Left lung (tissue), 10 donors: Measurements from ENCODE around the gene MKLN1. TPM values are rescaled to one million over a fixed set of nuclear protein-coding genes. Genes with fewer than 3 reads are reported as not detected.
A peak's percentile ranks its signal among the peaks of the same experiment; 100 is the strongest.

Experiments
- ATAC-seq: fragments of 200-7000 bp; cut with Tn5 transposase; one replicate; pipeline ENCODE4 v1.9.1; 2020; ENCODE audit warnings: moderate library complexity
- DNase-seq, 4 donors: peaks; one replicate each; pipeline ENCODE4 v3.0.0-alpha.2; 2013 to 2020
- H3K27ac ChIP-seq, 2 donors: fragments of 200-600 bp; sonication (generic) in 1 of 2; one replicate each; pipeline versions ENCODE4 v1.5.0 to v1.8.0; 2020 to 2021
- H3K27me3 ChIP-seq, 2 donors: fragments of 200-600 bp; sonication (generic) in 1 of 2; one replicate each; pipeline versions ENCODE4 v1.5.0 to v1.8.0; 2020 to 2021
- H3K36me3 ChIP-seq, 2 donors: fragments of 200-600 bp; sonication (generic) in 1 of 2; one replicate each; pipeline versions ENCODE4 v1.5.0 to v1.8.0; 2020 to 2021
- H3K4me1 ChIP-seq, 2 donors: fragments of 200-600 bp; one replicate each; pipeline ENCODE4 v1.8.0; 2021
- H3K4me3 ChIP-seq, 2 donors: fragments of 200-600 bp; sonication (generic) in 1 of 2; one replicate each; pipeline versions ENCODE4 v1.5.0 to v1.8.0; 2020 to 2021; ENCODE audit warnings: mild to moderate bottlenecking in 1 of 2
- H3K9me3 ChIP-seq, 2 donors: fragments of 200-600 bp; sonication (generic) in 1 of 2; one replicate each; pipeline versions ENCODE4 v1.5.0 to v1.8.0; 2020 to 2021
- intact Hi-C, 2 donors: fragments of 100-400 bp; cut with DNase I; formaldehyde crosslinking; loops; one replicate each; pipeline versions ENCODE4 v1.11.2 to v1.14.2; 2022
- polyA plus RNA-seq, 6 donors: library from polyadenylated mRNA; unstranded; fragments of 120-200 nt; gene quantifications; one replicate each; pipeline ENCODE4 v1.2.1, GENCODE V29; 2013; ENCODE audit not compliant: insufficient read length in 6 of 6
- total RNA-seq, 2 donors: library from RNA; stranded (reverse); fragmentation: NEBNext Ultra II Directional; extraction: Animal tissue kit (Norgen Biotek cat#: 25700); gene quantifications; one replicate each; pipeline ENCODE4 v1.2.1, GENCODE V29; 2021
- TF ChIP-seq, protein P1 (sequence below), 2 donors: fragments of 200-600 bp; sonication (generic) in 1 of 2; IDR thresholded peaks; one replicate each; pipeline versions ENCODE4 v1.5.0 to v1.8.0; 2021; ENCODE audit warnings: antibody characterized with exemption in 2 of 2
- donor health status: DM: no; HTN: yes; CAD: no.
- donor health status: DM: no; HTN: no; CAD: no.

MKLN1 gene
- total and polyA plus RNA-seq, 8 donors, result 38.7 to 49.0 (median 44.5) TPM

DNA sequence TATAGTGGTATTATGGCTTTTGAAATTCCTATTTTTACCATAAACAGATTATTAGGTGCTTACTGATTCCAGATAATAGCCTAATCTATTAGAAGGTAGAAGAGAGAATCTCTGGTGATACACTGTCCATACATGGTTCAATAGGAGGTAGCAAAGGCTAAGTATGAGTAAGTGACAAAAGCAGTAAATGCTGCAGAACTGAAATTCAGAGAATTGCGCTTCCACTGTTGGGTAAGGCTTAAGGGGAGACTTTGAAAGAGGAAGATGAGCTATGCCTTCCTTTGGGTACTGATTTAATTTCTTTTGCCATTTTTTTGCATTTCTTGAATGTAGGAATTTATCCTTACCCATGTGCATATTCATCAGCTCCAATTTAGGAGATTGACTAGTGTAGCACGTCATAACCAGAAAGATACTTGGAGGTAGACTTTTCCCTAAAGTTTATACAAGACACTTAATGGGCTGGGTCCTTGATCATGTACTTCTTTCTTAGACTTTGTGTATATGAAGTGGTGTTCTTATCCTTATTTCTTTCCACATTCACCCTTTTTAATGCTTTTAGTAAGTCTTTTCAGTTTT lies 15.3 kb downstream of the MKLN1 start:
- Histone ChIP-seq H3K9me3 (peaks cover 0 to 6% of the 10 kb centered on the region in 2 donors), H3K4me1 (peaks cover 0 to 30% of the 10 kb centered on the region in 2 donors), H3K27ac (no peak overlapping the region), H3K27me3 (no peaks in the 10 kb centered on the region), H3K36me3 (no peaks in the 10 kb centered on the region), H3K4me3 (no peak overlapping the region)
- ATAC-seq, result peak; percentile 30
- TF ChIP-seq, protein P1, sequence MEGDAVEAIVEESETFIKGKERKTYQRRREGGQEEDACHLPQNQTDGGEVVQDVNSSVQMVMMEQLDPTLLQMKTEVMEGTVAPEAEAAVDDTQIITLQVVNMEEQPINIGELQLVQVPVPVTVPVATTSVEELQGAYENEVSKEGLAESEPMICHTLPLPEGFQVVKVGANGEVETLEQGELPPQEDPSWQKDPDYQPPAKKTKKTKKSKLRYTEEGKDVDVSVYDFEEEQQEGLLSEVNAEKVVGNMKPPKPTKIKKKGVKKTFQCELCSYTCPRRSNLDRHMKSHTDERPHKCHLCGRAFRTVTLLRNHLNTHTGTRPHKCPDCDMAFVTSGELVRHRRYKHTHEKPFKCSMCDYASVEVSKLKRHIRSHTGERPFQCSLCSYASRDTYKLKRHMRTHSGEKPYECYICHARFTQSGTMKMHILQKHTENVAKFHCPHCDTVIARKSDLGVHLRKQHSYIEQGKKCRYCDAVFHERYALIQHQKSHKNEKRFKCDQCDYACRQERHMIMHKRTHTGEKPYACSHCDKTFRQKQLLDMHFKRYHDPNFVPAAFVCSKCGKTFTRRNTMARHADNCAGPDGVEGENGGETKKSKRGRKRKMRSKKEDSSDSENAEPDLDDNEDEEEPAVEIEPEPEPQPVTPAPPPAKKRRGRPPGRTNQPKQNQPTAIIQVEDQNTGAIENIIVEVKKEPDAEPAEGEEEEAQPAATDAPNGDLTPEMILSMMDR (IDR thresholded peaks at IDR 0.05), result no peak
- no peak for DNase-seq
- intact Hi-C loops, result no loop called here

DNA sequence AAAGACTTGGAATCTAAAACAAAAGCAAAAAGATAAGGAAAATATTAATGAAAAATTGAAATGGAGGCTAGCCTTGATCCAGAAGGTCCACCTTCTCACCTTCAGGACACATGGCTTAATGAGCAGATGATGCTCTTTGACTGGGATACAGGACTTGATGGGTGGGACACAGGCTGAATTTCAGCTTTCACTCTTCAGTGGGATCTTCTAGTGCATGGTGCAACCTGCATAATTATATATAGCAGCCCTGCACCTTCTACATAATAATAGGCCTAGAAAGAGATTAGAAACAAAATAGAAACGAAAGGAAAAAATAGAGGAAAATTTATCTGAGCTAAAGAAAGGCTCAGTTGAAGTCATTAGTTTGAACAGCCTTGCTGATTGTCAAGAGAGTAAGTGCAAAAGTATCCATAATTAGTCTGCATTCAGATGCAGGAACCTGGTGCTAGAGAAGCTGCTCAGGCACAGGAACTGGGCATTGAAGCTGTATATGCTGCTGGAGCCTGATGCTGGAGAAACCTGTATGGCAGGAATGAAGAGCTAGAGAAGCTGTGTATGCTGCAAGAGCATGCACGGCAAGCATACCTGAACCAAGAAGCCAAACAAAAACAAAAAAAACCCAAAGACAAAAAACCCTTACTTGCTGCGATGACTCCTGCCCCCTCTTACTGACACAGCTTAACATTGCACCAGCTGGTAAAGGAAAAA lies 19.4 kb downstream of the MKLN1 start:
- no peak overlapping the region for H3K27ac ChIP-seq
- ATAC-seq, result peak; percentile 88
- DNase-seq, result no peak
- no peaks in the 10 kb centered on the region for H3K27me3 ChIP-seq
- H3K4me1 ChIP-seq, result peaks cover 0 to 25% of the 10 kb centered on the region in 2 donors
- intact Hi-C loops, result no loop called here
- TF ChIP-seq, protein P1 (IDR thresholded peaks at IDR 0.05), result no peak
- no peaks in the 10 kb centered on the region for H3K9me3 ChIP-seq
- H3K36me3 ChIP-seq, result no peaks in the 10 kb centered on the region
- no peak overlapping the region for H3K4me3 ChIP-seq

DNA sequence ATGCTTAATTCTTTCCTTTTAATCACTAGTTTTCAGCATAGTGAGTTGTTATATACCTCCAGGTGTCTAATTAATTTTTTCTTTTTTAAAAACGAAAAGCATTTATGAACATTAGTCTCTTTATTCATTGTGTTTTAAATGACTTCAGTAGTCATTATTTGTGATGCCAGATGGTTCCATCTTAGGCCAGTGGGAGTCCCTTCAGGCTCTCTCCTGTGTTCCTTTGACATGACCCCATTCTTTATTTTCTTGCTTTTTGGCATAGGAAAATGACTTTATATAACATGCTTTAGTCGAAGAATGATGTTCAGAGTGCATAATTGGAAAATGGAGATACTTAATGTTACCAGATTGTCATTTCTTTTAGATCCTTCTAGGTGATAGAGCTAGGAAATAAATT lies 24.4 kb downstream of the MKLN1 start:
- ATAC-seq, result no peak

DNA sequence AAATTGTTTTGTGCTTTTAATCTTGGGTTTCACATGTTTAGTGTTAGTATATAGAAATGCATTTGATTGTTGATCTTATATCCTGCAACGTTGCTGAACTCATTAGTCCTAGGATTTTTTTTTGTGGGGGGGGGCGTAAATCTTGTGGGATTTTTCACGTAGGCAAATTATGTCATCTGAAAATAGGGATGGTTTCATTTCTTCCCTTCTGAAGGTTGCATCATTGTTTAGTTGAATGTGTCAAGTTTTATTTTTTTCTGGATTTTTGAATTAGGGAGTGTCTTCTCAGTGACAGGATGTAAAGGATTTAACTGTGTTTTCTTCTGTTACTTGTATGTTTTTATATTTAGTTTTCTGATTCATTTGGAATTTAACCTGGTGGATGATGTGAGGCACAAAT lies 26.7 kb downstream of the MKLN1 start:
- no peaks in the 10 kb centered on the region for H3K27me3 ChIP-seq
- no peaks in the 10 kb centered on the region for H3K9me3 ChIP-seq
- no peaks in the 10 kb centered on the region for H3K36me3 ChIP-seq
- ATAC-seq (no peak), DNase-seq (no peak)
- no peak overlapping the region for H3K27ac ChIP-seq
- intact Hi-C loops, result no loop called here
- no peak overlapping the region for H3K4me3 ChIP-seq
- peaks cover 6 to 45% of the 10 kb centered on the region in 2 donors for H3K4me1 ChIP-seq
- TF ChIP-seq, protein P1 (IDR thresholded peaks at IDR 0.05), result no peak

More for the DNA sequence above, 24.4 kb downstream of the MKLN1 start:
- TF ChIP-seq, protein P1 (IDR thresholded peaks at IDR 0.05), result no peak
- no peaks in the 10 kb centered on the region for H3K9me3 ChIP-seq
- no peaks in the 10 kb centered on the region for H3K27me3 ChIP-seq
- H3K27ac ChIP-seq, result no peak overlapping the region
- H3K4me3 ChIP-seq, result no peak overlapping the region
- no peaks in the 10 kb centered on the region for H3K36me3 ChIP-seq
- peaks cover 6 to 35% of the 10 kb centered on the region in 2 donors for H3K4me1 ChIP-seq
- intact Hi-C loops, result no loop called here
- no peak for DNase-seq

DNA sequence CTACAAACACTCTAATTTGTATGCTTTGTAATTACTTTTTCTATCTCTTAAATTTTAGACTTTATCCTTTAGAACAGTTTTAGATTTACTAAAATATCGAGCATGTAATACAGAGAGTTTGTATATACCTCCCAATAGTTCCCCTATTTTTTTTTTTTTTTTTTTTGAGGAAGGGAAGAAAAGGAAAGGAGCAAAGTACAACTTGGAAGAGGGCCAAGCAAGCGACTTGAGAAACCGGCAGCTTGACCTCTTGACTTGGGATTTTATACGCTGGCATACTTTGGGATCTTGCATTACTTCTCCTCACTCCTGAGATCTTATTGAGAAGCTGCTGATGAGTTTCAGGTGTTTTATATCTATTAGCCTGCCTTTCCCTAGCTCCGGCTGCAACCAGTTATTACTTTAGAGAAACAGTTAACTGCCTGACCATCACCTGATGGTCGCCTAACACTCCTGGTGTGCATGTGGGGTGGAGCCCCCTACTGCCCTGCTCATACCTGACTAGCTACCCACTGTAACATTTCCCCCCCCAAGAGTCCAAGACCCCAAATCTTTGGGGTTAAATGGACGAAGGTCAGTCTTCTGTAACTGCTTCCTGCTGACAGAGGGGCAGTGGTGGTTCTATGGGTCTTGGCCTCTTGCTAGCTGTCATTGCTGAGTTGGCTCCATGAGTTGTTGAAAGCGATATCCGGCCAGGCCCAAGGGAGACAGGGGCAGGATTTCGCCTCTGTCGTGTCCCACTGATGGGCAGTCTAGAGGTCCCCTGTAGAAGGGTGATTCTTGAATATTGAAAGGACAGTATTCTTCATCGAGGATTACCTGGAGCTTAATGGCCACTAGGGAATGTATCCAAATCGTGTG lies 28.5 kb downstream of the MKLN1 start:
- peak in 2 of 4 donors; percentile 32 to 41 for DNase-seq
- Histone ChIP-seq H3K4me3 (no peak overlapping the region), H3K9me3 (no peaks in the 10 kb centered on the region), H3K27me3 (no peaks in the 10 kb centered on the region), H3K4me1 (peaks cover 6 to 62% of the 10 kb centered on the region in 2 donors), H3K36me3 (no peaks in the 10 kb centered on the region), H3K27ac (no peak overlapping the region)
- peak; percentile 49 for ATAC-seq
- intact Hi-C loops, result no loop called here
- TF ChIP-seq, protein P1 (IDR thresholded peaks at IDR 0.05), result no peak
